Measurements from ENCODE around the gene DDB1.
A peak's percentile ranks its signal among the peaks of the same experiment; 100 is the strongest.

DDB1 gene

GRCh38 chr11:61305417-61305816, 27.5 kb downstream of the DDB1 start:
- Histone ChIP-seq H3K79me2 (ENCODE audit: control insufficient read depth, insufficient read depth, low read length, poor library complexity) (no peaks in the 10 kb centered on the region), H3K36me3 (ENCODE audit: control insufficient read depth in 1 of 2, insufficient read depth in 2 of 2, low read length in 2 of 2) (peaks cover 66 to 87% of the 10 kb centered on the region in 2 experiments), H3K4me2 (ENCODE audit: low read length) (no peak overlapping the region), H4K91ac (ENCODE audit: low read depth, low read length) (no peak overlapping the region), H4K8ac (ENCODE audit: low read depth, low read length) (no peak overlapping the region), H2AK5ac (ENCODE audit: low read length) (no peak overlapping the region), H4K12ac (ENCODE audit: low read depth, low read length) (no peak overlapping the region), H3K4me1 (ENCODE audit: control insufficient read depth in 1 of 2, insufficient read depth in 2 of 2, low read length in 2 of 2) (peaks cover 0 to 4% of the 10 kb centered on the region in 2 experiments), H3K79me1 (ENCODE audit: low read length) (no peaks in the 10 kb centered on the region), H3K23ac (ENCODE audit: low read length) (no peak overlapping the region), H3K27ac (ENCODE audit: low read depth, low read length) (no peak overlapping the region), H2BK120ac (ENCODE audit: insufficient read depth, low read length, poor library complexity) (no peak overlapping the region), H3K9me3 (ENCODE audit: insufficient read depth, low read depth, low read length) (peaks cover 2% of the 10 kb centered on the region), H3K18ac (ENCODE audit: low read length) (no peak overlapping the region), H2BK12ac (ENCODE audit: low read length) (no peak overlapping the region), H3K4me3 (ENCODE audit: low read depth, low read length) (no peak overlapping the region), H3K14ac (ENCODE audit: low read length) (no peak overlapping the region), H3K9ac (ENCODE audit: low read length) (no peak overlapping the region), H3K4ac (ENCODE audit: low read depth, low read length) (no peak overlapping the region), H3K27me3 (ENCODE audit: insufficient read depth, low read length) (no peaks in the 10 kb centered on the region), H2BK5ac (ENCODE audit: low read depth, low read length, poor library complexity) (no peak overlapping the region), H2AFZ (ENCODE audit: insufficient read depth, low read length, poor library complexity) (no peak overlapping the region)
- DNase-seq: no peak
- no CpG with 5 or more reads among the region's 7 CpGs for WGBS (ENCODE audit: extremely low coverage, insufficient coverage, insufficient read length)

- Histone ChIP-seq H3K27ac (ENCODE audit: low read depth, low read length) (no peak overlapping the region), H2BK12ac (ENCODE audit: low read length) (no peak overlapping the region), H2AFZ (ENCODE audit: insufficient read depth, low read length, poor library complexity) (no peak overlapping the region), H3K27me3 (ENCODE audit: insufficient read depth, low read length) (no peaks in the 10 kb centered on the region), H3K4me1 (ENCODE audit: control insufficient read depth in 1 of 2, insufficient read depth in 2 of 2, low read length in 2 of 2) (peaks cover 0 to 4% of the 10 kb centered on the region in 2 experiments), H3K79me1 (ENCODE audit: low read length) (no peaks in the 10 kb centered on the region), H4K8ac (ENCODE audit: low read depth, low read length) (no peak overlapping the region), H4K12ac (ENCODE audit: low read depth, low read length) (no peak overlapping the region), H2BK5ac (ENCODE audit: low read depth, low read length, poor library complexity) (no peak overlapping the region), H2AK5ac (ENCODE audit: low read length) (no peak overlapping the region), H2BK120ac (ENCODE audit: insufficient read depth, low read length, poor library complexity) (no peak overlapping the region), H3K4me3 (ENCODE audit: low read depth, low read length) (no peak overlapping the region), H3K4ac (ENCODE audit: low read depth, low read length) (no peak overlapping the region), H3K23ac (ENCODE audit: low read length) (no peak overlapping the region), H4K91ac (ENCODE audit: low read depth, low read length) (no peak overlapping the region), H3K9me3 (ENCODE audit: insufficient read depth, low read depth, low read length) (peaks cover 2% of the 10 kb centered on the region), H3K9ac (ENCODE audit: low read length) (no peak overlapping the region), H3K4me2 (ENCODE audit: low read length) (no peak overlapping the region), H3K79me2 (ENCODE audit: control insufficient read depth, insufficient read depth, low read length, poor library complexity) (no peaks in the 10 kb centered on the region), H3K36me3 (ENCODE audit: control insufficient read depth in 1 of 2, insufficient read depth in 2 of 2, low read length in 2 of 2) (peaks cover 63 to 85% of the 10 kb centered on the region in 2 experiments), H3K18ac (ENCODE audit: low read length) (no peak overlapping the region), H3K14ac (ENCODE audit: low read length) (no peak overlapping the region)
- DNase-seq: no peak
- WGBS (ENCODE audit: extremely low coverage, insufficient coverage, insufficient read length): no CpG with 5 or more reads among the region's 9 CpGs
Measured at GRCh38 chr11:61303725-61304124, 29.2 kb downstream of the DDB1 start.

DNA sequence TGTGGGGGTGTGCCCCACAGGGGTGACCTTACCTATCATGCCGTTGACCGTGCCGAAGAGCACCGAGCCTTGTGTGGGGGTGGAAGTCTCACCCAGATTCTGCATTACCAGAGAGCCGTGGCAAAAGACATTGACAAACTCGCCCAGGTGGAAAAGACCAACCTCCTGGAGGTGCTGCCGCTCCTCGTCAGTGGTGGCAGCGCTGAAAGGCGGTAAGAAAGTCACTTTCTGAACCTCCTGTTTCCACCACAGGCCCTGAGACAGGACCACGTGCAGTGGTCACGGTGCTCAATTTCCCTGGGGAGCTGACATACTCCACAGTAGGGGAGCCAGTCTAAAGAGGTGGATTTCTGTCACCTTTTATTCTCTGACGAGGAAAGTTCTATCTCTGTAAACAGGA, 30.4 kb downstream of the DDB1 start:
- Histone ChIP-seq H3K14ac (ENCODE audit: low read length) (no peak overlapping the region), H2BK120ac (ENCODE audit: insufficient read depth, low read length, poor library complexity) (no peak overlapping the region), H2AFZ (ENCODE audit: insufficient read depth, low read length, poor library complexity) (no peak overlapping the region), H3K27me3 (ENCODE audit: insufficient read depth, low read length) (no peaks in the 10 kb centered on the region), H3K18ac (ENCODE audit: low read length) (no peak overlapping the region), H3K4ac (ENCODE audit: low read depth, low read length) (no peak overlapping the region), H3K4me1 (ENCODE audit: control insufficient read depth in 1 of 2, insufficient read depth in 2 of 2, low read length in 2 of 2) (peaks cover 2 to 5% of the 10 kb centered on the region in 2 experiments), H4K12ac (ENCODE audit: low read depth, low read length) (no peak overlapping the region), H3K36me3 (ENCODE audit: control insufficient read depth in 1 of 2, insufficient read depth in 2 of 2, low read length in 2 of 2) (peaks cover 54 to 77% of the 10 kb centered on the region in 2 experiments), H3K4me3 (ENCODE audit: low read depth, low read length) (peak overlapping the region; percentile 35), H3K4me2 (ENCODE audit: low read length) (no peak overlapping the region), H2BK5ac (ENCODE audit: low read depth, low read length, poor library complexity) (no peak overlapping the region), H3K9ac (ENCODE audit: low read length) (no peak overlapping the region), H4K8ac (ENCODE audit: low read depth, low read length) (no peak overlapping the region), H3K79me1 (ENCODE audit: low read length) (no peaks in the 10 kb centered on the region), H3K79me2 (ENCODE audit: control insufficient read depth, insufficient read depth, low read length, poor library complexity) (no peaks in the 10 kb centered on the region), H4K91ac (ENCODE audit: low read depth, low read length) (no peak overlapping the region), H2BK12ac (ENCODE audit: low read length) (no peak overlapping the region), H3K9me3 (ENCODE audit: insufficient read depth, low read depth, low read length) (no peaks in the 10 kb centered on the region), H3K23ac (ENCODE audit: low read length) (no peak overlapping the region), H2AK5ac (ENCODE audit: low read length) (no peak overlapping the region), H3K27ac (ENCODE audit: low read depth, low read length) (no peak overlapping the region)
- no CpG with 5 or more reads among the region's 13 CpGs for WGBS (ENCODE audit: extremely low coverage, insufficient coverage, insufficient read length)
- DNase-seq: no peak

DNA sequence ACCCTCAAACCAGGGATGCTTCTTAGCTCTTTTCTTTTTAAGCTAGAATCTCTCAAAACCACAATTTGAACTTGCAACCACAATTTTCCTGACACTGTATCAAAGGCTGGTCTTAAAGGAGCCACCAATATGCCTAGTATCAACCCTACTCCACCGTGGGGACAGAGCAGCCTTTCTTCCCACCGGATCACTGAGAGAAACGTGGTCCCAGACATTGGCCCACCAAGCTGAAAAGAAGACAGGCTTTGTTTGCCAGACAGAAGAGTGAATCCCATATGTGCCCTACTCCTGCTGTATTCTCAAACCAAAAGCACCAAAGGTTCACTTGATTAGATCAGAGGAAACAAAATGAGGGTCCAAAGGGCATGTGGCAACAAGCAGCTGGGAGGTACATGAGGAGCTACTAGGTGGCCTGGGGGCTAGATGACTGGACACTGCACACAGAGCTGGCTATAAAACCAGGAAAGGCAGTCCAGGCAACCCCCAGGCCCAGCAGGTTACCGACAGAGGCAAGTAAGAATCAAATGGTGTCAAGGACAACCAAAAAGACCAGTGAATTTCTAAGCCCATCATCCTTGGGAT, 34.2 kb downstream of the DDB1 start:
- Histone ChIP-seq H4K91ac (ENCODE audit: low read depth, low read length) (no peak overlapping the region), H3K27me3 (ENCODE audit: insufficient read depth, low read length) (peaks cover 10% of the 10 kb centered on the region), H3K4ac (ENCODE audit: low read depth, low read length) (no peak overlapping the region), H3K9me3 (ENCODE audit: insufficient read depth, low read depth, low read length) (no peaks in the 10 kb centered on the region), H3K9ac (ENCODE audit: low read length) (no peak overlapping the region), H3K79me2 (ENCODE audit: control insufficient read depth, insufficient read depth, low read length, poor library complexity) (peaks cover 3% of the 10 kb centered on the region), H3K27ac (ENCODE audit: low read depth, low read length) (no peak overlapping the region), H3K23ac (ENCODE audit: low read length) (no peak overlapping the region), H2BK5ac (ENCODE audit: low read depth, low read length, poor library complexity) (no peak overlapping the region), H3K36me3 (ENCODE audit: control insufficient read depth in 1 of 2, insufficient read depth in 2 of 2, low read length in 2 of 2) (peaks cover 37 to 49% of the 10 kb centered on the region in 2 experiments), H3K79me1 (ENCODE audit: low read length) (peaks cover 14% of the 10 kb centered on the region), H3K4me3 (ENCODE audit: low read depth, low read length) (no peak overlapping the region), H2AK5ac (ENCODE audit: low read length) (no peak overlapping the region), H2AFZ (ENCODE audit: insufficient read depth, low read length, poor library complexity) (no peak overlapping the region), H4K12ac (ENCODE audit: low read depth, low read length) (no peak overlapping the region), H2BK120ac (ENCODE audit: insufficient read depth, low read length, poor library complexity) (no peak overlapping the region), H3K4me2 (ENCODE audit: low read length) (no peak overlapping the region), H3K14ac (ENCODE audit: low read length) (no peak overlapping the region), H3K18ac (ENCODE audit: low read length) (no peak overlapping the region), H4K8ac (ENCODE audit: low read depth, low read length) (no peak overlapping the region), H3K4me1 (ENCODE audit: control insufficient read depth in 1 of 2, insufficient read depth in 2 of 2, low read length in 2 of 2) (peaks cover 9 to 21% of the 10 kb centered on the region in 2 experiments), H2BK12ac (ENCODE audit: low read length) (no peak overlapping the region)
- DNase-seq: peak; percentile 20 to 21
- no CpG with 5 or more reads among the region's 4 CpGs for WGBS (ENCODE audit: extremely low coverage, insufficient coverage, insufficient read length)

All from trophoblast cell (in vitro differentiated cells and primary cell).